AG10803 (cell line): ENCODE data around the gene ETNK2.
A peak's percentile ranks its signal among the peaks of the same experiment; 100 is the strongest.

Experiments
- DNase-seq: peaks from one replicate; pipeline ENCODE4 v3.0.0; 2010; ENCODE audit warnings: low read depth
- H3K4me3 ChIP-seq: 2 replicates; pipeline ENCODE4 v1.5.1; 2011; ENCODE audit warnings: mild to moderate bottlenecking, low read length, control low read depth
- CTCF ChIP-seq: conservative IDR thresholded peaks from 2 replicates; pipeline ENCODE4 v1.5.1; 2011; ENCODE audit warnings: mild to moderate bottlenecking, low read length, control low read depth, inconsistent platforms

Gene ETNK2

GRCh38 chr1:204151552-204152309 is at the start of gene ETNK2:
Gene ETNK2 (minus strand): TSS chr1:204152044. CDS start chr1:204151852, 192 bp downstream.
- no peak for TF ChIP-seq CTCF
- peak within 1 kb of the TSS; percentile 59 for H3K4me3 ChIP-seq
- DNase-seq = peak; percentile 19

- DNase-seq = no peak
- TF ChIP-seq CTCF = no peak
- H3K4me3 ChIP-seq = no peak overlapping the region
Observed at GRCh38 chr1:204201348-204202040, 49.6 kb upstream of the ETNK2 start.

DNA sequence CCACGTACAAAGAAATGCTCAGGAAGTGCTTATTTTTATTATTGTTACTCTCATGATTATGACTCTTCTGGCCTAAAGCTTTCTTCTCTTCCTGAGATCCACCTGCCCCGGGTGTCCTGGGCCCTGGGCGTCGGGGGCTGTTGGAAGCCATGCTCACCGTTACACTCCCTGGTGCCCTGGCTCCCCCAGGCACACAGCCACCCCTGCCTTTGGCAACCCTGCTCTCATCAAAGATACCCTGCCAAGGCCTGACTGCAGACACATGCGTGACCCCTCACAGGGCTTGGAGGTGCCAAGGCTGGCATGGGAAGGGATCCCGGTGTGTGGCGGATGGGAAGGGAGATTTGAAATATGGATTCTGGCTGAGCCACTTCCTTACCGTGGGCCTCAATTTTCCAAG is 47.7 kb upstream of the ETNK2 start:
- no peak for TF ChIP-seq CTCF
- no peak overlapping the region for H3K4me3 ChIP-seq
- DNase-seq = no peak

- H3K4me3 ChIP-seq = no peak overlapping the region
- DNase-seq = peak; percentile 83
- peak; percentile 24; the same call in 1 of the 2 replicates for TF ChIP-seq CTCF
Observed at GRCh38 chr1:204198348-204199340, 46.8 kb upstream of the ETNK2 start.

DNA sequence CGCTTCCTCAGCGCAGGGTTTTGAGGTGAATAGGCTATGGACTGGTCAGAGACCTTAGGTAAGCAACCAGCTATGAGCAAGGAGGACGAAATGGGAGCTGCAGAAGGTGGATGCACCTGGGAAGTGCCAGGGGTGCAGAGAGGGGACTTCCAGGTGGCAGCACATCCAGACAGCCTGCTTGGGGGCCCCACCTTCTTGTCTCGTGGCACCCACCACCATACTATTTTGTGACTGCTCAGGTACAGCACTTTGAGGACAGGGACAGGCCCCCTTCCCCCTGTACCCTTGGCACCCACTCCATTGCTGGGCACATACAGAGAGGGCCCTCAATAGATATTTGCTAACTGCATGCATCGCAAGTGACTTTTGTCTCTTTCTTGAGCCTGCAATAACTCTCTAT is 45.2 kb upstream of the ETNK2 start:
- TF ChIP-seq CTCF = no peak
- no peak overlapping the region for H3K4me3 ChIP-seq
- no peak for DNase-seq

DNA sequence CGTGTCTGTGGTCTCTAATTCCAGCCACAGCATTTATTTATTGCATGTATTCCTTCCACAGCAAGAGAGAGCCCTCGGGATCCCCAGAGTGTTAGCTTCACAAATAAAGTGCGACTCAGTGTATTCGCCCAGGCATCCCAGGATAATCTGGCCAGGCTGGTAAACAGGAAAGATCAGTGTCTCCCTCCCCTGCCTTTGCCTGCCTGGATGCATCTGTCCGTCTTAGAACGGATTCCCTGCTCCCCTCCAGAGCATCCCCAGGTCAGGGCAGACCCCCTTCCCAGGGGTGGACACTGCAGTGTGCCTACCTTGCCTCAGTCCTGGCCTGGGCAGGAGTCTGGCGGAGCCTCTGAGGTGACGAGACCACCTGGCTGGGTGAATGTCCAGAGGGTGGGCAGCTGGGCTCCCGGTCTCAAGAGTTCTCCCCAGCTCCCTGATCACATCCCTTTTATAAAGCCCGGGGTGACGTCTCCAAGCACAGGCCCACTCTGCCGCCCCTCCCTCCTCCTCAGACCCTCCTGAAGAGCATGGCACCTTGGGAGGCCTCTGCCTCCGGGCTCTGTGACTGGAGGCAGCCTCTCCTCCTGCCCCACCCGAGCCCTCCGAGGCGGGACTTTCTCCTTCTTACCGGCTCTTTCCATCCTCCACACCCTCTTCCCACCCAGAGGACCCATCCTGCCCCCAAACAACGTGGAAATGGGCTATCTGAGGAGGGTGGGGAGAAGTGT is 44.4 kb upstream of the ETNK2 start, which contains the start of gene KISS1:
KISS1 (minus strand) TSS at position 424 of the 728 bp plus-strand sequence. CDS start 3,615 bp downstream, outside the sequence.
- TF ChIP-seq CTCF = no peak
- no peak within 1 kb of the TSS for H3K4me3 ChIP-seq
- no peak for DNase-seq
